Measurements from ENCODE around the gene ABCC1. TPM values are rescaled to one million over a fixed set of nuclear protein-coding genes. Genes with fewer than 3 reads are reported as not detected.

ABCC1 gene
- polyA plus RNA-seq, 1 experiment: 69.7 TPM

DNA sequence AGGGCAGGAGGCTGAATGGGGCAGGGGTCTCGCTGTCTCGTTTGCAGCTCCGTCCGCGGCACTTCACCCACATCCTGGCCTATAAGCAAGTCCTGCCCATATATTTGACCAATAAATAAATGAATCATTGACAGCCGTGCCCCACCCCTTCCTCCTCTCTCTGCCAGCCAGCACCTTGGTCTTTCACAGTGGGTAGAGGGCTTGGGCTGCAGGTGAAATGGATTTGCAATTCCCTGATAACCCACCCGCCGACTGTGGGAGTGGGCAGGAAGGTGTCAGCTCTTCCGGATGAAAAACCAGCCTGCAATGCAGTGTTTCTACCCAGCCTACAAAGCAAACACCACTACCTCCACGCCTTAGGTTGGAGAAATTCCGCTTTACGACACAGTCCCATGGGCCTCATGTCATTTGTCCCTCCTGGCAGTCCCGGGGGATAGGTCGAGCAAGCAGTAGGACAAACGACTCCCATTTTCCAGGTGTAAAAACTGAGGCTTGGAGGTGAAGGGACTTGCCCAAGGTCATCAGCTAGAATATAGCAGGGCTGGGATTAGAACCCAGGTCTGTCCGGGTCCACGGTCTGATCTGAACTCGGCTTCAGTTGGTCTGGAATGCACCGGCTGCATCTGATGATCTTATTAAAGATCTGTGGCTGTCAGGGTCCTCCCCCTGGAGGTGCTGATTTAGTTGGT, 79.0 kb downstream of the ABCC1 start:
- Histone ChIP-seq H3K9me3 (ENCODE audit: control insufficient read depth, insufficient read depth, low read length) (no peaks in the 10 kb centered on the region), H3K4me3 (ENCODE audit: low read depth, low read length) (no peak overlapping the region), H3K27me3 (ENCODE audit: control insufficient read depth, insufficient read depth, low read length) (no peaks in the 10 kb centered on the region), H3K27ac (ENCODE audit: low read depth, low read length) (peak overlapping the region; percentile 21)
- POLR2A ChIA-PET: interaction anchor here (1.0 kb wide), 1 partner anchor 26 kb away, joined by 4 read pairs; no protein-coding TSS in a partner anchor
- no peak for DNase-seq (ENCODE audit: low read depth, low spot score)
- TF ChIP-seq, protein P1, sequence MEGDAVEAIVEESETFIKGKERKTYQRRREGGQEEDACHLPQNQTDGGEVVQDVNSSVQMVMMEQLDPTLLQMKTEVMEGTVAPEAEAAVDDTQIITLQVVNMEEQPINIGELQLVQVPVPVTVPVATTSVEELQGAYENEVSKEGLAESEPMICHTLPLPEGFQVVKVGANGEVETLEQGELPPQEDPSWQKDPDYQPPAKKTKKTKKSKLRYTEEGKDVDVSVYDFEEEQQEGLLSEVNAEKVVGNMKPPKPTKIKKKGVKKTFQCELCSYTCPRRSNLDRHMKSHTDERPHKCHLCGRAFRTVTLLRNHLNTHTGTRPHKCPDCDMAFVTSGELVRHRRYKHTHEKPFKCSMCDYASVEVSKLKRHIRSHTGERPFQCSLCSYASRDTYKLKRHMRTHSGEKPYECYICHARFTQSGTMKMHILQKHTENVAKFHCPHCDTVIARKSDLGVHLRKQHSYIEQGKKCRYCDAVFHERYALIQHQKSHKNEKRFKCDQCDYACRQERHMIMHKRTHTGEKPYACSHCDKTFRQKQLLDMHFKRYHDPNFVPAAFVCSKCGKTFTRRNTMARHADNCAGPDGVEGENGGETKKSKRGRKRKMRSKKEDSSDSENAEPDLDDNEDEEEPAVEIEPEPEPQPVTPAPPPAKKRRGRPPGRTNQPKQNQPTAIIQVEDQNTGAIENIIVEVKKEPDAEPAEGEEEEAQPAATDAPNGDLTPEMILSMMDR (IDR thresholded peaks at IDR 0.05; ENCODE audit: low read depth, low read length): no peak
- CTCF ChIA-PET: interaction anchor here (0.7 to 2.4 kb wide), 2 partner anchors 154 kb away, joined by 4 to 8 read pairs; no protein-coding TSS in a partner anchor

DNA sequence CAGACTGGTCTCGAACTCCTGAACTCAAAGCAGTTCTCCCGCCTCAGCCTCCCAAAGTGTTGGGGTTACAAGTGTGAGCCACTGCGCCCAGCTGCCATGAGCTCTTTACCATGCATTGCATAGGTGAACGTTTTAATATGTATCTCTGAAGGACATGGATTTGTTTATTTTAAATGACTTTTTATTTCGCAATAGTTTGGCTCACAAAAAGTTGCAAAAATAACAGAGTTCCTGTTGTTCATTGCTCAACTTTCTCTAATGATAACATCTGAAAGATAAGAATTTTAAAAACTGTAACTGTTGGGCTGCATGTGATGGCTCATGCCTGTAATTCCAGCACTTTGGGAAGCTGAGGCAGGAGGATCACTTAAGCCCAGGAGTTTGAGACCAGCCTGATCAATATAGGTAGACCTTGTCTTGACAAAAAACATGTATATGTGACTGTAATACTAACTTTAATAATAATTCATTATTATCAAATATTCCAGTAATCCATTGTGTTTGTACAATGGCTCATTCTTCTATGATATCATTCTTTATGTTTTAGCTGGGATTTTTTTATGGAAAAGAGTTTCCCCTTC, 80.1 kb downstream of the ABCC1 start:
- no peak for DNase-seq (ENCODE audit: low read depth, low spot score)
- no peak overlapping the region for H3K4me3 ChIP-seq (ENCODE audit: low read depth, low read length)
- ChIA-PET CTCF (interaction anchor here (0.9 kb wide), 1 partner anchor 154 kb away, joined by 3 read pairs; no protein-coding TSS in a partner anchor), POLR2A (interaction anchor here (0.6 to 1.0 kb wide), 2 partner anchors 24 to 27 kb away, joined by 4 to 5 read pairs; no protein-coding TSS in a partner anchor)
- TF ChIP-seq, protein P1 (IDR thresholded peaks at IDR 0.05; ENCODE audit: low read depth, low read length): no peak
- no peaks in the 10 kb centered on the region for H3K9me3 ChIP-seq (ENCODE audit: control insufficient read depth, insufficient read depth, low read length)
- H3K27ac ChIP-seq (ENCODE audit: low read depth, low read length): no peak overlapping the region
- no peaks in the 10 kb centered on the region for H3K27me3 ChIP-seq (ENCODE audit: control insufficient read depth, insufficient read depth, low read length)

DNA sequence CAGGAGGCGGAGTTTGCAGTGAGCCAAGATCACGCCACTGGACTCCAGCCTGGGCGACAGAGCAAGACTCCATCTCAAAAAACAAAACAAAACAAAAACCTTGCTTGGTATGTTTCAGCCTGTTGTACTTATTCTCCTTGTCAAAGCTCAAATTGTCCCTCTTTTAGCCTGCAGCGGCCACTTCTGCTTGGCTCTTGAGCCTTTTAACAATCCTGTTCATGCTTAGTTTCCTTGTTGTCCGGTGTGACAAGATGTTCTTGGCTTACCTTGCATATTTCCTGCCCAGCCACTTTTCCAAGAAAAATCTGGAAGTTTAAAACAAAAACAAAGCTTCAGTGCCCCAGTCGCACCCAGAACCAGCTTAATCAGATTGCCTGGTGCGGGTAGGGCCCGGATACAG, 81.0 kb downstream of the ABCC1 start:
- no peak overlapping the region for H3K4me3 ChIP-seq (ENCODE audit: low read depth, low read length)
- no peaks in the 10 kb centered on the region for H3K27me3 ChIP-seq (ENCODE audit: control insufficient read depth, insufficient read depth, low read length)
- H3K27ac ChIP-seq (ENCODE audit: low read depth, low read length): no peak overlapping the region
- CTCF ChIA-PET: interaction anchor here (0.5 to 0.9 kb wide), 2 partner anchors 70 to 155 kb away, joined by 3 read pairs; no protein-coding TSS in a partner anchor
- no peak for DNase-seq (ENCODE audit: low read depth, low spot score)
- POLR2A ChIA-PET: no interaction called here
- TF ChIP-seq, protein P1 (IDR thresholded peaks at IDR 0.05; ENCODE audit: low read depth, low read length): no peak
- no peaks in the 10 kb centered on the region for H3K9me3 ChIP-seq (ENCODE audit: control insufficient read depth, insufficient read depth, low read length)

DNA sequence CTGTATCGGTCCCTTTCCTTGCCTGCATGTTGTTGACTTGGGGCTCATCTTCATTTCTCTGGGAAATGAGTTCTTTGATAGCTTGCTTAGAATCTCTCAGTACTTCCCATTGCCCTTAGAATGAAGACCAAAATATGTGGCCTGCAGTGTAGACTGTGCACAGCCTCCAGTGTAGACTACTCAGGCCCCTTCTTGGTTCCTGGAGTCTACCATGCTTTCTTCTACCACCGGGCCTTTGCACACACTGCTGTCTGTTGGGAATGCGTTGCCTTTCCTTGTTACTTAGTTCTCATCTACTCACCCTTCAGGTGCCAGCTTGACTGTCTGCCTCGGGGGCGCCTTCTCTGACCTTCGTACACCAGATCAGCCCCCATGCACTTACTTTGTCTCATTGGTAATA, 82.0 kb downstream of the ABCC1 start:
- DNase-seq (ENCODE audit: low read depth, low spot score): no peak
- TF ChIP-seq, protein P1 (IDR thresholded peaks at IDR 0.05; ENCODE audit: low read depth, low read length): no peak
- H3K27me3 ChIP-seq (ENCODE audit: control insufficient read depth, insufficient read depth, low read length): no peaks in the 10 kb centered on the region
- H3K27ac ChIP-seq (ENCODE audit: low read depth, low read length): no peak overlapping the region
- no peak overlapping the region for H3K4me3 ChIP-seq (ENCODE audit: low read depth, low read length)
- ChIA-PET POLR2A (interaction anchor here (0.8 to 1.4 kb wide), 2 partner anchors 33 to 143 kb away, joined by 3 to 4 read pairs; partner anchors contain the start of gene CEP20), CTCF (interaction anchor here (1.0 to 1.8 kb wide), 2 partner anchors 157 to 158 kb away, joined by 3 to 4 read pairs; no protein-coding TSS in a partner anchor)
- no peaks in the 10 kb centered on the region for H3K9me3 ChIP-seq (ENCODE audit: control insufficient read depth, insufficient read depth, low read length)

Measured in AG04450 (cell line).